ENCODE measurements around the gene SLC23A2.

SLC23A2 gene

GRCh38 chr20:4832469-4832868 lies 168.8 kb downstream of the SLC23A2 start:
- TF ChIP-seq, protein P1, sequence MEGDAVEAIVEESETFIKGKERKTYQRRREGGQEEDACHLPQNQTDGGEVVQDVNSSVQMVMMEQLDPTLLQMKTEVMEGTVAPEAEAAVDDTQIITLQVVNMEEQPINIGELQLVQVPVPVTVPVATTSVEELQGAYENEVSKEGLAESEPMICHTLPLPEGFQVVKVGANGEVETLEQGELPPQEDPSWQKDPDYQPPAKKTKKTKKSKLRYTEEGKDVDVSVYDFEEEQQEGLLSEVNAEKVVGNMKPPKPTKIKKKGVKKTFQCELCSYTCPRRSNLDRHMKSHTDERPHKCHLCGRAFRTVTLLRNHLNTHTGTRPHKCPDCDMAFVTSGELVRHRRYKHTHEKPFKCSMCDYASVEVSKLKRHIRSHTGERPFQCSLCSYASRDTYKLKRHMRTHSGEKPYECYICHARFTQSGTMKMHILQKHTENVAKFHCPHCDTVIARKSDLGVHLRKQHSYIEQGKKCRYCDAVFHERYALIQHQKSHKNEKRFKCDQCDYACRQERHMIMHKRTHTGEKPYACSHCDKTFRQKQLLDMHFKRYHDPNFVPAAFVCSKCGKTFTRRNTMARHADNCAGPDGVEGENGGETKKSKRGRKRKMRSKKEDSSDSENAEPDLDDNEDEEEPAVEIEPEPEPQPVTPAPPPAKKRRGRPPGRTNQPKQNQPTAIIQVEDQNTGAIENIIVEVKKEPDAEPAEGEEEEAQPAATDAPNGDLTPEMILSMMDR (conservative IDR thresholded peaks at IDR 0.05; ENCODE audit: low read depth) = no peak
- no peak overlapping the region for H3K27ac ChIP-seq
- ChIA-PET POLR2A (ENCODE audit: low non-redundant PET) (interaction anchor here (0.5 kb wide), 1 partner anchor 37 kb away, joined by 3 read pairs; no protein-coding TSS in a partner anchor), CTCF (interaction anchor here (0.5 kb wide), 1 partner anchor 37 kb away, joined by 3 read pairs; no protein-coding TSS in a partner anchor)
- no peak for DNase-seq (ENCODE audit: low spot score)

DNA sequence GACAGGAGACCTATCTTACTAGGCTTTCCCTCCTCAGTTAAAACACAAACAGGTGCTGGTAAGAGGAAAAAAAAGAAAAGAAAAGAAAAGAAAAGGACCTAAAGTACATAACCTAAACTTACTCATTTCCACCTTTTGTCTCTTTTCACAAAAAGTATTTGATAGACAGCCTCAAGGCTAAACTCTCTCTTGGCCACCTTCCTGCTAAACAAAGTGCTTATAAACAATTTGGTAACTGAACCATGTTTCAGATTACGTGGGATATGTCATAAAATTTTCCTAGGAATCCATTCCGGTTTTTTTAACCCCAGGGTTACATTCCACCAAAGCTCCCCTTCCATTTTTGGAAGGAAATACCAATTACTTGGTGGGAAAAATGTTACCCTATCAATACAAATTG lies 170.6 kb downstream of the SLC23A2 start:
- H3K27ac ChIP-seq = no peak overlapping the region
- TF ChIP-seq, protein P1 (conservative IDR thresholded peaks at IDR 0.05; ENCODE audit: low read depth) = no peak
- no peak for DNase-seq (ENCODE audit: low spot score)
- CTCF ChIA-PET = no interaction called here
- POLR2A ChIA-PET (ENCODE audit: low non-redundant PET) = no interaction called here

DNA sequence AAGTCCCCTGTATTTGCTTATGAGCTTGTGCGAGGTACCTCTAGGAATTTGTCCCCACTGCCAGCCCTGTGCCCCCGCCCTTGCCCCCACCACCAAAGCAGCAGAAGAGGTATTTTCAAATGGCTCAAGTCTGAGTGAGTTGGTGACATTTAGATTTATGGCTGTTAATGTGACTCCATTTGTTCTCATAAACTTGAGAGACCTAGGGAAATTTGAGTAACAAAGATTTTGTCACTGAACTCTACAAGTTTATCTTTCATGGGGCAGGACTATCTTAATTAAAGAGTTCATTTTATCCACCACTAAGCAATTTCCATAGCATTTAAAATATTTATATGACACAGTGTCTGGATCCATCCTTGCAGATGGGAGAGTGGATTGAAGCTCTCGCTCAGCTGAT lies 171.1 kb downstream of the SLC23A2 start:
- DNase-seq (ENCODE audit: low spot score) = no peak
- ChIA-PET CTCF (no interaction called here), POLR2A (ENCODE audit: low non-redundant PET) (no interaction called here)
- no peak overlapping the region for H3K27ac ChIP-seq
- TF ChIP-seq, protein P1 (conservative IDR thresholded peaks at IDR 0.05; ENCODE audit: low read depth) = no peak

DNA sequence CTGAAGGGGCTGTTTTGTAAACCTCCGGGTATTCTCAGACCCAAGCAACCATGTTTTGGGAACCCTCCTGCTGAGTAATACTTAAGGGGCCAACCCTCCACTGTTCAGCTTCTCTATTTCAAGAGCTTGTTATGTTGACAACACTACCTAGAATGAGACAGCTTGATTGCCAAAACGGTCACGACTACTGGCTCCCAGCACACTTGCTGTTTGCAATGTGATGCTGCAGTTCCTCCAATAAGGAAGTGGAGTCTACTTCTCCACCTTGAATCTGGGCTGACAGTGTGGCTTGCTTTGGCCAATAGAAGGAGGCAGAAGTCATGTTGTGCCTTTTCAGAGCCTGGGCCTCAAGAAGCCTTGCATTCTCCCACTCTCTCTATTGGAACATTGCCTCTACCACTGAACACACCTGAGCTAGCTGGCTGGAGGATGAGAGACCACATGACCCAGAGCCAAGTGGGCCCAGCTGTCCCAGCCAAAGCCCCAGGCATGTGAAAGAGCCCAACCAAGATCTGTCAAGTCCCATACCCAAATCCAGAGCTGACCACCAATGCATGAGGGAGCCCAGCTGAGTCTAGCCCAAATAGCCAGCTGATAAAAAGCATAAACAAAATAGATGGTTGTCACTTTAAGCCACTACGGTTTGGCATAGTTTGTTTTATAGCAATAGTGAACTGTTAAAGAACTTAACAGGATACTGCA lies 171.6 kb downstream of the SLC23A2 start:
- POLR2A ChIA-PET (ENCODE audit: low non-redundant PET) = no interaction called here
- CTCF ChIA-PET = interaction anchor here (0.6 kb wide), 1 partner anchor 15 kb away, joined by 3 read pairs; no protein-coding TSS in a partner anchor
- TF ChIP-seq, protein P1 (conservative IDR thresholded peaks at IDR 0.05; ENCODE audit: low read depth) = no peak

DNA sequence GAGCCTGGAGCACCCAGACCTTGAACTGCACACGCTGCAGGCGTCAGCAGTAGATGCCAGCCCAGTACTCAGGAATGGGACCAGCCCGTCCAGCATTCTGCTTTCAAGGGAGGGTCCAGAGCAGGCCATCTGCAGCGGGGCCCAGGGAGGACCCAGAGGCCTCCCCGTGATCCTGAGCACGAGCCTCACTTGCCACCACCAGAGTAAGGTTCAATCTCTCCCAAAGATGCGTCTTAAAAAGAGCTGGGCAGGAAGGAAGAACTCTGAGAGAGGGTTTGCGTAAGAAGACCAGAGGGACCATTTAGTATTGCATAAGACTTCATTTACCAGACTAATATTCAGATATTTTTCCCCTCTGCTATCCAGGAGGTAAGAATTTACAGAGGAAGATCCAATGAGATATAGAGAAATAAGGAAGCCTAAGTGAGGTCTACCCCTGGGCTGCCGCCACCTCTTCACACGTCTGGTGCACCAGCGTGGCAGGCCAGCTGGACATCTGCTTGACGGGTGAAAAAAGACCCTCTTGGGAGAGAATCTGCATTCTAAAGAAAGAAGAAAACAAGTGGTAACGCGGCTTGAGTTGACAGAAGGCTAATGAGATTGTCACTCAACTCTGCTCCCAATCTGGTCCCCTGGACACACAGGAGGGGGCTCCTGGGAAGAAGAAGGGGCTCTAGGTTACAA lies 172.3 kb downstream of the SLC23A2 start:
- no peak for DNase-seq (ENCODE audit: low spot score)
- H3K27ac ChIP-seq = no peak overlapping the region
- ChIA-PET CTCF (interaction anchor here (0.6 kb wide), 3 partner anchors 16 to 455 kb away, joined by 3 to 4 read pairs (median 3); no protein-coding TSS in a partner anchor), POLR2A (ENCODE audit: low non-redundant PET) (no interaction called here)
- TF ChIP-seq, protein P1 (conservative IDR thresholded peaks at IDR 0.05; ENCODE audit: low read depth) = no peak

More for the DNA sequence above, 171.6 kb downstream of the SLC23A2 start:
- H3K27ac ChIP-seq = no peak overlapping the region
- no peak for DNase-seq (ENCODE audit: low spot score)

DNA sequence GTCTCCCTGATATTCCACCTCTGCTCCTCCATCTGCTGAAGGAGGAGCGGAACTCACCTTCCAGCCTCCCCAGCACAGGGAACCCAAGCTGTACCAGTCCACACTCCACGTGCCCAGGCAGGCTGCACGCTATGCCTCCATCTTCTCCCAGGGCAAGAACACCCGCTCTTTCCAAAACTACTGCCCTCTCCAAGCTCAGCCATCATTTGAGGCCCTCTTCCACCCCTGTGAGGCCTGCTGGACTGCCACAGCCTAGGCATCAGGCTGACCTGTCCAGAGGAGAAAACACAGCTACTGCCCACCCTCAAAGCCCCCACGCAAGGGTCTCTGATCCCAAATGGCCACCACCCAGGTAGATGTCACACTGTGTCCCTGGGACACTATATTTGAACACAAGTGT lies 179.7 kb downstream of the SLC23A2 start:
- TF ChIP-seq, protein P1 (conservative IDR thresholded peaks at IDR 0.05; ENCODE audit: low read depth) = no peak
- POLR2A ChIA-PET (ENCODE audit: low non-redundant PET) = no interaction called here
- H3K27ac ChIP-seq = no peak overlapping the region
- no peak for DNase-seq (ENCODE audit: low spot score)
- CTCF ChIA-PET = interaction anchor here (0.6 kb wide), 1 partner anchor 14 kb away, joined by 4 read pairs; no protein-coding TSS in a partner anchor

All from RWPE1 (cell line).